K562 (cell line): ENCODE data around the gene CREB3L1. TPM values are rescaled to one million over a fixed set of nuclear protein-coding genes. Genes with fewer than 3 reads are reported as not detected.

Experiments used
- ARID1B ChIP-seq: fragments of 450-650 bp; IDR thresholded peaks from 2 replicates; pipeline ENCODE4 v1.6.1; 2016; ENCODE audit warnings: antibody characterized with exemption, mild to moderate bottlenecking, inconsistent platforms
- ATF3 ChIP-seq, 2 experiments: fragments of 450-650 bp in 1 of 2; sonication (generic) in 1 of 2; formaldehyde crosslinking in 1 of 2; IDR thresholded peaks in 1 of 2; conservative IDR thresholded peaks in 1 of 2; 2 replicates each; pipeline versions ENCODE4 v1.6.1 to v1.8.1; 2016 to 2023; ENCODE audit warnings: mild to moderate bottlenecking in 2 of 2, moderate library complexity in 2 of 2, inconsistent platforms in 1 of 2, missing genetic modification reagents in 1 of 2
- BRD4 ChIP-seq: fragments of 200-600 bp; sonication (generic); IDR thresholded peaks from 2 replicates; pipeline ENCODE4 v1.6.1; 2017; ENCODE audit warnings: inconsistent platforms
- EGR1 ChIP-seq: fragments of 450-650 bp; conservative IDR thresholded peaks from 2 replicates; pipeline ENCODE4 v1.6.1; 2017; ENCODE audit warnings: mild to moderate bottlenecking
- FOSL1 ChIP-seq: fragments of 200-800 bp; sonication (Bioruptor generic); conservative IDR thresholded peaks from 2 replicates; pipeline ENCODE4 v1.6.1; 2016; ENCODE audit warnings: missing genetic modification characterization, missing compliant biosample characterization
- HMBOX1 ChIP-seq: sonication (generic); IDR thresholded peaks from 2 replicates; pipeline ENCODE4 v1.6.1; 2016
- IRF9 ChIP-seq: fragments of 450-650 bp; IDR thresholded peaks from 2 replicates; pipeline ENCODE4 v1.6.1; 2016; ENCODE audit warnings: missing biosample characterization, missing genetic modification characterization
- MAFG ChIP-seq: fragments of 450-650 bp; conservative IDR thresholded peaks from 2 replicates; pipeline ENCODE4 v1.6.1; 2016; ENCODE audit warnings: missing genetic modification characterization, missing compliant biosample characterization
- MEF2D ChIP-seq: conservative IDR thresholded peaks from 2 replicates; pipeline ENCODE4 v1.6.1; 2016; ENCODE audit warnings: low read depth, missing genetic modification characterization, missing compliant biosample characterization
- MYBL2 ChIP-seq, 2 experiments: fragments of 450-650 bp in 1 of 2; sonication (generic) in 1 of 2; formaldehyde crosslinking in 1 of 2; IDR thresholded peaks; 2 replicates each; pipeline versions ENCODE4 v1.6.1 to v1.8.1; 2017 to 2022; ENCODE audit warnings: borderline replicate concordance in 1 of 2, inconsistent platforms in 1 of 2, low read depth in 1 of 2, mild to moderate bottlenecking in 1 of 2, missing genetic modification reagents in 1 of 2, moderate library complexity in 1 of 2
- NFE2 ChIP-seq: IDR thresholded peaks from 2 replicates; pipeline ENCODE4 v1.6.1; 2014; ENCODE audit warnings: antibody characterized with exemption, low read depth
- PTRF ChIP-seq: fragments of 450-650 bp; IDR thresholded peaks from 2 replicates; pipeline ENCODE4 v1.6.1; 2016; ENCODE audit warnings: mild to moderate bottlenecking, missing genetic modification characterization, missing compliant biosample characterization
- RBFOX2 ChIP-seq: fragments of 200-400 bp; formaldehyde crosslinking; IDR thresholded peaks from 2 replicates; pipeline ENCODE4 v1.6.1; 2017; ENCODE audit warnings: low read depth, mild to moderate bottlenecking, low read length, moderate library complexity
- SMARCA5 ChIP-seq: fragments of 450-650 bp; IDR thresholded peaks from 2 replicates; pipeline ENCODE4 v1.6.1; 2016
- SMARCC2 ChIP-seq: fragments of 450-650 bp; IDR thresholded peaks from 2 replicates; pipeline ENCODE4 v1.6.1; 2017; ENCODE audit warnings: antibody characterized with exemption, moderate library complexity, mild to moderate bottlenecking, low read depth
- TAF1 ChIP-seq: IDR thresholded peaks from 2 replicates; pipeline ENCODE4 v1.6.1; 2011; ENCODE audit warnings: mild to moderate bottlenecking, low read length, moderate library complexity; ENCODE audit not compliant: insufficient read depth, control insufficient read depth, severe bottlenecking; ENCODE audit errors: extremely low read depth
- TRIM25 ChIP-seq: fragments of 450-650 bp; IDR thresholded peaks from 2 replicates; pipeline ENCODE4 v1.7.0; 2016; ENCODE audit warnings: borderline replicate concordance
- YY1 ChIP-seq, 3 experiments: IDR thresholded peaks; 2 replicates each; pipeline ENCODE4 v1.6.1; 2011; ENCODE audit warnings: low read length in 2 of 3, mild to moderate bottlenecking in 2 of 3, moderate library complexity in 2 of 3, borderline replicate concordance in 1 of 3, control low read depth in 1 of 3, low read depth in 1 of 3; ENCODE audit not compliant: insufficient read depth in 3 of 3, insufficient replicate concordance in 2 of 3, control insufficient read depth in 1 of 3, insufficient read length in 1 of 3; ENCODE audit errors: extremely low read depth in 1 of 3
- ZFP30 ChIP-seq: fragments of 250-450 bp; sonication (Bioruptor Pico); IDR thresholded peaks from 2 replicates; pipeline ENCODE4 v1.8.0; 2022; ENCODE audit warnings: moderate library complexity, mild to moderate bottlenecking, inconsistent platforms, borderline replicate concordance
- ZNF551 ChIP-seq: fragments of 250-450 bp; sonication (Bioruptor Pico); IDR thresholded peaks from 2 replicates; pipeline ENCODE4 v1.5.0; 2021; ENCODE audit warnings: mild to moderate bottlenecking, moderate library complexity
- ZNF589 ChIP-seq: fragments of 200-800 bp; sonication (Bioruptor generic); IDR thresholded peaks from 2 replicates; pipeline ENCODE4 v1.6.1; 2016; ENCODE audit warnings: low read depth, missing genetic modification characterization, missing compliant biosample characterization
- polyA plus RNA-seq, 8 experiments: library from polyadenylated mRNA; depleted of rRNA in 4 of 8; stranded (reverse) in 5 of 8; unstranded in 3 of 8; fragments of >200 nt; fragmentation: Nextera tagmentation in 2 of 8; fragmentation: Illumina TruSeq in 1 of 8; extraction: Ambion mirVana in 2 of 8; extraction: Trizol in 1 of 8; gene quantifications; 2 replicates each; pipeline versions ENCODE4 v1.2.1 to v1.2.3, GENCODE V29; 2011 to 2014; ENCODE audit warnings: inconsistent platforms in 1 of 8, missing spikeins in 1 of 8
- total RNA-seq, 7 experiments: library from RNA; depleted of rRNA in 6 of 7; stranded (reverse); fragments of >200 nt in 6 of 7; fragmentation: Illumina TruSeq in 2 of 7; extraction: Trizol in 2 of 7; gene quantifications; 2 replicates each; pipeline versions ENCODE4 v1.2.1 to v1.2.3, GENCODE V29; 2011 to 2021; ENCODE audit warnings: low replicate concordance in 1 of 7

Gene CREB3L1
- total and polyA plus RNA-seq, 9 of the 15 experiments (the other 6 are each of a cell fraction or from before 2014, with no cell fraction given) = 1.2 to 27.6 (median 3.7) TPM

- TF ChIP-seq RBFOX2 (0 out of 2 replicates have a peak, but pooled peaks have one; percentile 13), PTRF (tag) (peak; percentile 56), YY1 (IDR thresholded peaks at IDR 0.05; ENCODE audit: borderline replicate concordance in 1 of 3, control insufficient read depth in 1 of 3, extremely low read depth in 1 of 3, insufficient read depth in 3 of 3, insufficient read length in 1 of 3, insufficient replicate concordance in 2 of 3, low read depth in 1 of 3, low read length in 2 of 3) (peak in 1 of 3 experiments; percentile 54), ARID1B (peak; percentile 76), MYBL2 (IDR thresholded peaks at IDR 0.05; ENCODE audit: low read depth) (no peak), MYBL2 (CRISPR knock-in tag; IDR thresholded peaks at IDR 0.05; ENCODE audit: borderline replicate concordance) (no peak), TRIM25 (no peak), ATF3 (IDR thresholded peaks at IDR 0.05) (peak; percentile 87), ATF3 (CRISPR knock-in tag; conservative IDR thresholded peaks at IDR 0.05) (no peak), EGR1 (peak; percentile 62), HMBOX1 (peak; percentile 84), FOSL1 (peak; percentile 93), MAFG (peak; percentile 22; the same call in 1 of the 2 replicates), ZFP30 (no peak), TAF1 (peak; percentile 39), NFE2 (peak; percentile 70), ZNF551 (no peak), BRD4 (no peak), IRF9 (tag) (peak; percentile 68; the same call in 1 of the 2 replicates), SMARCC2 (peak; percentile 68), ZNF589 (peak; percentile 17; the same call in 1 of the 2 replicates), SMARCA5 (peak; percentile 9; the same call in 1 of the 2 replicates), MEF2D (tag) (peak; percentile 59; the same call in 1 of the 2 replicates)
These were observed 29.0 kb upstream of the CREB3L1 start (continued) for GRCh38 chr11:46248289-46249102.
